Pancreas (tissue), 10 donors: ENCODE data around the gene GXYLT2. TPM values are rescaled to one million over a fixed set of nuclear protein-coding genes. Genes with fewer than 3 reads are reported as not detected.
"Not testable (repeated sequence)": the region's sequence is repeated elsewhere in the genome, so short reads cannot be mapped to it uniquely, and the experiment has no call there.

Experiments
- ATAC-seq, 4 donors: fragments of 200-7000 bp; cut with Tn5 transposase; one replicate each; pipeline versions ENCODE4 v1.8.0 to v1.9.1; 2020; ENCODE audit warnings: mild to moderate bottlenecking in 4 of 4, moderate library complexity in 4 of 4
- DNase-seq, 6 donors: peaks; one replicate each; pipeline ENCODE4 v3.0.0-alpha.2; 2020
- FAIRE-seq: peaks from 2 replicates; lab custom pipeline; 2012; peaks lifted over from hg19 to GRCh38; lab: Jason Lieb, UNC
- H3K27ac ChIP-seq, 4 donors: fragments of 200-600 bp; sonication (generic); 1 replicate in 3 of 4; 2 replicates in 1 of 4; pipeline versions ENCODE4 v1.5.0 to v1.8.0; 2020
- H3K27me3 ChIP-seq, 4 donors: fragments of 200-600 bp; one replicate each; pipeline ENCODE4 v1.8.0; 2021
- H3K36me3 ChIP-seq, 3 donors: fragments of 200-600 bp; sonication (generic) in 1 of 3; one replicate each; pipeline versions ENCODE4 v1.5.0 to v1.8.0; 2020 to 2021
- H3K4me1 ChIP-seq, 3 donors: fragments of 200-600 bp; one replicate each; pipeline ENCODE4 v1.8.0; 2021
- H3K4me3 ChIP-seq, 4 donors: fragments of 200-600 bp; sonication (generic) in 2 of 4; one replicate each; pipeline versions ENCODE4 v1.5.0 to v1.8.0; 2020 to 2021
- H3K9me3 ChIP-seq, 4 donors: fragments of 200-600 bp; one replicate each; pipeline ENCODE4 v1.8.0; 2021
- CTCF ChIP-seq, 4 donors: fragments of 200-600 bp; sonication (generic) in 3 of 4; IDR thresholded peaks; one replicate each; pipeline versions ENCODE4 v1.5.0 to v1.8.0; 2021; ENCODE audit warnings: antibody characterized with exemption in 4 of 4
- WGBS, 2 donors: extraction: QIAGEN DNeasy Blood & Tissue Kit; methylation state at CpG; one replicate each; pipeline ENCODE4 v1.1.7; 2013; 5-methylcytosine and 5-hydroxymethylcytosine counted together
- intact Hi-C, 3 donors: fragments of 100-400 bp; cut with DNase I; formaldehyde crosslinking; loops; one replicate each; pipeline versions ENCODE4 v1.11.1 to v1.14.2; 2022
- polyA plus RNA-seq, 2 donors: library from polyadenylated mRNA; stranded (reverse); fragments of 200-250 nt; gene quantifications; one replicate each; pipeline ENCODE4 v1.2.3, GENCODE V29; 2013
- total RNA-seq, 6 donors: library from RNA; stranded (reverse); fragmentation: NEBNext Ultra II Directional in 4 of 6; extraction: Animal tissue kit (Norgen Biotek cat#: 25700) in 4 of 6; gene quantifications; one replicate each; pipeline versions ENCODE4 v1.2.1 to v1.2.4, GENCODE V29; 2021 to 2023
- donor health status: healthy with polysubstance abuse.
- donor health status: DM: no; HTN: no; CAD: no; lungs with moderate emphysema.
- donor health status: DM: no; HTN: no; CAD: no.
- donor health status: control.
- donor health status: control.
- donor health status: Bipolar disorder and iron deficiency.
- donor health status: DM: yes; HTN: yes; CAD: no.
- donor health status: DM: no; HTN: no; CAD: no.
- donor health status: DM: no; HTN: no; CAD: no.
- donor health status: DM: yes; HTN: yes; CAD: no.

GXYLT2 gene
- total and polyA plus RNA-seq, 8 donors = 0.19 to 7.5 (median 4.2) TPM

- no peak for TF ChIP-seq CTCF (IDR thresholded peaks at IDR 0.05)
- H3K27me3 ChIP-seq = no peaks in the 10 kb centered on the region
- intact Hi-C loops = no loop called here
- H3K9me3 ChIP-seq = no peaks in the 10 kb centered on the region
- ATAC-seq (no peak), FAIRE-seq (no peak), DNase-seq (no peak)
- H3K36me3 ChIP-seq = no peaks in the 10 kb centered on the region
- H3K27ac ChIP-seq = no peak overlapping the region
- H3K4me3 ChIP-seq = no peak overlapping the region
- no peaks in the 10 kb centered on the region for H3K4me1 ChIP-seq
- WGBS, 2 donors = 96 to 98% methylated on average over 14 of the region's 14 CpGs
These were observed 26.5 kb downstream of the GXYLT2 start for GRCh38 chr3:72914383-72914782.

- no peak overlapping the region for H3K27ac ChIP-seq
- no peaks in the 10 kb centered on the region for H3K36me3 ChIP-seq
- no peak for TF ChIP-seq CTCF (IDR thresholded peaks at IDR 0.05)
- no peak overlapping the region for H3K4me3 ChIP-seq
- no peaks in the 10 kb centered on the region for H3K9me3 ChIP-seq
- no peaks in the 10 kb centered on the region for H3K4me1 ChIP-seq
- DNase-seq = no peak
- 93 to 97% methylated on average over 2 of the region's 2 CpGs for WGBS, 2 donors
- no peaks in the 10 kb centered on the region for H3K27me3 ChIP-seq
- intact Hi-C loops = no loop called here
- FAIRE-seq = no peak
- ATAC-seq = no peak
These were observed 28.4 kb downstream of the GXYLT2 start for GRCh38 chr3:72916250-72916649.

- H3K4me1 ChIP-seq = no peaks in the 10 kb centered on the region
- WGBS, 2 donors = 96 to 98% methylated on average over 8 of the region's 8 CpGs
- no peak for TF ChIP-seq CTCF (IDR thresholded peaks at IDR 0.05)
- FAIRE-seq = no peak
- DNase-seq = no peak
- no peak overlapping the region for H3K4me3 ChIP-seq
- no peaks in the 10 kb centered on the region for H3K36me3 ChIP-seq
- no peak for ATAC-seq
- intact Hi-C loops = no loop called here
- no peaks in the 10 kb centered on the region for H3K27me3 ChIP-seq
- H3K9me3 ChIP-seq = no peaks in the 10 kb centered on the region
- H3K27ac ChIP-seq = no peak overlapping the region
These were observed 31.7 kb downstream of the GXYLT2 start for GRCh38 chr3:72919520-72919919.

DNA sequence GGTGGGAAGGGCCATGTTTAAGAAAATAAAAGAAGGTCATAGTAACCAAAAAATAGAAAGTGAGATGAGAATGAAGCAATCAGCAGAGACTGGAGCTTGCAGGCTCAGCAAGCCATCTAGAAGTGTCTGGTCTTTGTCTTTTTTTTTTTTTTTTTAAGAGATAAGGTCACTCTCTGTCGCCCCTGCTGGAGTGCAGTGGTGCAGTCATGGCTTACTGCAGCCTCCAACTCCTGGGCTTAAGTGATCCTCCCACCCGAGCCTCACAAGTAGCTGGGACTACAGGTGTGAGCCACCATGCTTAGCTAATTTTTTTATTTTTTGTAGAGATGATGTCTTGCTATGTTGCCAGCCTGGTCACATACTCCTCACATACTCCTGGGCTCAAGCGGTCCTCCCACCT, 36.2 kb downstream of the GXYLT2 start:
- H3K4me3 ChIP-seq = no peak overlapping the region
- no peak for TF ChIP-seq CTCF (IDR thresholded peaks at IDR 0.05)
- no peak overlapping the region for H3K27ac ChIP-seq
- ATAC-seq (no peak), FAIRE-seq (no peak), DNase-seq (no peak)
- H3K4me1 ChIP-seq = no peaks in the 10 kb centered on the region
- no peaks in the 10 kb centered on the region for H3K9me3 ChIP-seq
- no peaks in the 10 kb centered on the region for H3K36me3 ChIP-seq
- 87 to 90% methylated on average over 3 of the region's 3 CpGs for WGBS, 2 donors
- no peaks in the 10 kb centered on the region for H3K27me3 ChIP-seq
- intact Hi-C loops = no loop called here

DNA sequence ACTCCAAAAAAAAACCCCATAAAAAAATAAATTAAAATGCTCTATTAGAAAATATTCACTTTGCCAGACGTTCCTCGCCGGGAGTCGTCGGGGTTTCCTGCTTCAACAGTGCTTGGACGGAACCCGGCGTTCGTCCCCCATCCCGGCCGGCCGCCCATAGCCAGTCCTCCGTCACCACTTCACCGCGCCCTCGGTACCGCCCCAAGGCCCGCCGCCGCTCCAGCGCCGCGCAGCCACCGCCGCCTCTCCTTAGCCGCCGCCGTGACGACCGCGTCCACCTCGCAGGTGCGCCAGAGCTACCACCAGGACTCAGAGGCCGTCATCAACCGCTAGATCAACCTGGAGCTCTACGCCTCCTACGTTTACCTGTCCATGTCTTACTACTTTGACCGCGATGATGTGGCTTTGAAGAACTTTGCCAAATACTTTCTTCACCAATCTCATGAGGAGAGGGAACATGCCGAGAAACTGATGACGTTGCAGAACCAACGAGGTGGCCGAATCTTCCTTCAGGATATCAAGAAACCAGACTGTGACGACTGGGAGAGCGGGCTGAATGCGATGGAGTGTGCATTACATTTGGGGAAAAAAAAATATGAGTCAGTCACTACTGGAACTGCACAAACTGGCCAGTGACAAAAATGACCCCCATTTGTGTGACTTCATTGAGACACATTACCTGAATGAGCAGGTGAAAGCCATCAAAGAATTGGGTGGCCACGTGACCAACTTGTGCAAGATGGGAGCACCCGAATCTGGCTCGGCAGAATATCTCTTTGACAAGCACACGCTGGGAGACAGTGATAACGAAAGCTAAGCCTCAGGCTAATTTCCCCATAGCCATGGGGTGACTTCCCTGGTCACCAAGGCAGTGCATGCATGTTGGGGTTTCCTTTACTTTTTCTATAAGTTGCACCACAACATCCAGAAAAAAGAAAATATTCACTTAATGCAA, 41.2 kb downstream of the GXYLT2 start:
- H3K36me3 ChIP-seq, H3K4me1 ChIP-seq, ATAC-seq, H3K9me3 ChIP-seq, H3K27me3 ChIP-seq, H3K27ac ChIP-seq, H3K4me3 ChIP-seq, FAIRE-seq, DNase-seq, intact Hi-C loops: not testable (repeated sequence)
- 83% methylated on average over 51 of the region's 51 CpGs for WGBS, 2 donors
